ENCODE measurements around the gene PCNX1. TPM values are rescaled to one million over a fixed set of nuclear protein-coding genes. Genes with fewer than 3 reads are reported as not detected.
"Not testable (repeated sequence)": the region's sequence is repeated elsewhere in the genome, so short reads cannot be mapped to it uniquely, and the experiment has no call there.

The PCNX1 gene
- total RNA-seq, 8 experiments from 2014 or later: 17.2 to 79.9 (median 32.7) TPM

GRCh38 chr14:71137536-71138447 is 230.5 kb downstream of the PCNX1 start:
- ATAC-seq (replicated peaks in 6 of 8): no peak
- Histone ChIP-seq H3K4me3 (no peak overlapping the region), H3K4me1 (replicated peaks in 1 of 2) (peaks cover 0 to 3% of the 10 kb centered on the region in 2 donors), H3K27ac (no peak overlapping the region)
- in situ Hi-C loops (cut with MboI; ENCODE audit: low pct_unique_long_range_greater_than_20kb in 2 of 9, low sequenced_read_pairs in 9 of 9, unreplicated experiment in 9 of 9): loop anchor here in 7 of 9 experiments (10.0 to 25.0 kb wide), 4 partner anchors 175 to 625 kb away; partner anchors contain the start of gene SIPA1L1 (in 1 of the 7)
- 49 to 100% (median 81%) methylated on average over 1 to 3 of the region's 5 CpGs; no CpG with 5 or more reads in 1 of the 10 experiments for WGBS, 10 experiments

GRCh38 chr14:71138448-71139293 is 231.4 kb downstream of the PCNX1 start:
- in situ Hi-C loops (cut with MboI; ENCODE audit: low pct_unique_long_range_greater_than_20kb in 2 of 9, low sequenced_read_pairs in 9 of 9, unreplicated experiment in 9 of 9): loop anchor here in 7 of 9 experiments (10.0 to 25.0 kb wide), 4 partner anchors 174 to 624 kb away; partner anchors contain the start of gene SIPA1L1 (in 1 of the 7)
- 0 to 93% (median 44%) methylated on average over 1 to 7 of the region's 14 CpGs; no CpG with 5 or more reads in 2 of the 10 experiments for WGBS, 10 experiments
- no peak overlapping the region for H3K4me3 ChIP-seq
- no peak overlapping the region for H3K27ac ChIP-seq
- peak; percentile 61 to 95 (median 79) for ATAC-seq (replicated peaks in 6 of 8)
- peaks cover 0 to 9% of the 10 kb centered on the region in 2 donors for H3K4me1 ChIP-seq (replicated peaks in 1 of 2)

GRCh38 chr14:71139294-71139946 is 232.2 kb downstream of the PCNX1 start:
- Histone ChIP-seq H3K4me3 (no peak overlapping the region), H3K4me1 (replicated peaks in 1 of 2) (peaks cover 0 to 11% of the 10 kb centered on the region in 2 donors), H3K27ac (no peak overlapping the region)
- ATAC-seq (replicated peaks in 6 of 8): peak in 5 of 8 experiments; percentile 3 to 29 (median 26)
- in situ Hi-C loops (cut with MboI; ENCODE audit: low pct_unique_long_range_greater_than_20kb in 2 of 9, low sequenced_read_pairs in 9 of 9, unreplicated experiment in 9 of 9): loop anchor here in 7 of 9 experiments (10.0 to 25.0 kb wide), 4 partner anchors 173 to 623 kb away; partner anchors contain the start of gene SIPA1L1 (in 1 of the 7)
- WGBS, 10 experiments: 20 to 100% (median 81%) methylated on average over 1 to 21 of the region's 31 CpGs; no CpG with 5 or more reads in 3 of the 10 experiments

- ATAC-seq (replicated peaks in 6 of 8): no peak
- peaks cover 0 to 11% of the 10 kb centered on the region in 2 donors for H3K4me1 ChIP-seq (replicated peaks in 1 of 2)
- in situ Hi-C loops (cut with MboI; ENCODE audit: low pct_unique_long_range_greater_than_20kb in 2 of 9, low sequenced_read_pairs in 9 of 9, unreplicated experiment in 9 of 9): loop anchor here in 6 of 9 experiments (25.0 kb wide), 3 partner anchors 172 to 622 kb away; partner anchors contain the start of gene SIPA1L1 (in 1 of the 6)
- WGBS, 10 experiments: 80 to 100% (median 100%) methylated on average over 1 to 2 of the region's 2 CpGs; no CpG with 5 or more reads in 7 of the 10 experiments
- H3K27ac ChIP-seq: no peak overlapping the region
- H3K4me3 ChIP-seq: no peak overlapping the region
Measured at GRCh38 chr14:71140157-71140556, 232.9 kb downstream of the PCNX1 start.

- WGBS, 10 experiments: 29 to 100% (median 88%) methylated on average over 1 to 3 of the region's 4 CpGs; no CpG with 5 or more reads in 4 of the 10 experiments
- ATAC-seq (replicated peaks in 6 of 8): no peak
- H3K4me1 ChIP-seq (replicated peaks in 1 of 2): peaks cover 0 to 11% of the 10 kb centered on the region in 2 donors
- no peak overlapping the region for H3K27ac ChIP-seq
- H3K4me3 ChIP-seq: no peak overlapping the region
- in situ Hi-C loops (cut with MboI; ENCODE audit: low pct_unique_long_range_greater_than_20kb in 2 of 9, low sequenced_read_pairs in 9 of 9, unreplicated experiment in 9 of 9): loop anchor here in 6 of 9 experiments (25.0 kb wide), 3 partner anchors 170 to 620 kb away; partner anchors contain the start of gene SIPA1L1 (in 1 of the 6)
Measured at GRCh38 chr14:71141701-71142374, 234.6 kb downstream of the PCNX1 start.

- H3K27ac ChIP-seq: no peak overlapping the region
- WGBS, 10 experiments: 30 to 100% (median 95%) methylated on average over 2 to 3 of the region's 3 CpGs; no CpG with 5 or more reads in 2 of the 10 experiments
Measured at GRCh38 chr14:71142375-71143038, 235.2 kb downstream of the PCNX1 start.

GRCh38 chr14:71143381-71144290 is 236.4 kb downstream of the PCNX1 start:
- Histone ChIP-seq H3K27ac (no peak overlapping the region), H3K4me3 (no peak overlapping the region), H3K4me1 (replicated peaks in 1 of 2) (peaks cover 0 to 11% of the 10 kb centered on the region in 2 donors)
- in situ Hi-C loops (cut with MboI; ENCODE audit: low pct_unique_long_range_greater_than_20kb in 2 of 9, low sequenced_read_pairs in 9 of 9, unreplicated experiment in 9 of 9): loop anchor here in 6 of 9 experiments (25.0 kb wide), 3 partner anchors 169 to 619 kb away; partner anchors contain the start of gene SIPA1L1 (in 1 of the 6)
- WGBS, 10 experiments: 18 to 100% (median 63%) methylated on average over 1 to 7 of the region's 9 CpGs
- ATAC-seq (replicated peaks in 6 of 8): peak; percentile 66 to 91 (median 86)

More at GRCh38 chr14:71142375-71143038, 235.2 kb downstream of the PCNX1 start:
- Histone ChIP-seq H3K4me3 (no peak overlapping the region), H3K4me1 (replicated peaks in 1 of 2) (peaks cover 0 to 11% of the 10 kb centered on the region in 2 donors)
- in situ Hi-C loops (cut with MboI; ENCODE audit: low pct_unique_long_range_greater_than_20kb in 2 of 9, low sequenced_read_pairs in 9 of 9, unreplicated experiment in 9 of 9): loop anchor here in 6 of 9 experiments (25.0 kb wide), 3 partner anchors 170 to 620 kb away; partner anchors contain the start of gene SIPA1L1 (in 1 of the 6)
- no peak for ATAC-seq (replicated peaks in 6 of 8)

GRCh38 chr14:71147335-71147734 is 240.1 kb downstream of the PCNX1 start:
- not testable (repeated sequence) for H3K4me1 ChIP-seq (replicated peaks in 1 of 2); H3K4me3 ChIP-seq; H3K27ac ChIP-seq; ATAC-seq (replicated peaks in 6 of 8)
- 96 to 100% (median 100%) methylated on average over 1 to 5 of the region's 7 CpGs; no CpG with 5 or more reads in 6 of the 10 experiments for WGBS, 10 experiments
- in situ Hi-C loops (cut with MboI; ENCODE audit: low pct_unique_long_range_greater_than_20kb in 2 of 9, low sequenced_read_pairs in 9 of 9, unreplicated experiment in 9 of 9): loop anchor here in 6 of 9 experiments (25.0 kb wide), 3 partner anchors 165 to 615 kb away; partner anchors contain the start of gene SIPA1L1 (in 1 of the 6)

- WGBS, 10 experiments: 68 to 100% (median 83%) methylated on average over 1 to 3 of the region's 3 CpGs; no CpG with 5 or more reads in 5 of the 10 experiments
- H3K4me1 ChIP-seq (replicated peaks in 1 of 2): peaks cover 0 to 2% of the 10 kb centered on the region in 2 donors
- in situ Hi-C loops (cut with MboI; ENCODE audit: low pct_unique_long_range_greater_than_20kb in 2 of 9, low sequenced_read_pairs in 9 of 9, unreplicated experiment in 9 of 9): loop anchor here in 6 of 9 experiments (25.0 kb wide), 3 partner anchors 164 to 614 kb away; partner anchors contain the start of gene SIPA1L1 (in 1 of the 6)
- ATAC-seq (replicated peaks in 6 of 8): no peak
- no peak overlapping the region for H3K4me3 ChIP-seq
- no peak overlapping the region for H3K27ac ChIP-seq
Measured at GRCh38 chr14:71148627-71149026, 241.4 kb downstream of the PCNX1 start.

GRCh38 chr14:71150737-71151136 is 243.5 kb downstream of the PCNX1 start:
- in situ Hi-C loops (cut with MboI; ENCODE audit: low pct_unique_long_range_greater_than_20kb in 2 of 9, low sequenced_read_pairs in 9 of 9, unreplicated experiment in 9 of 9): loop anchor here in 1 of 9 experiments (25.0 kb wide), 1 partner anchor 162 kb away; the partner anchor contains the start of gene SIPA1L1
- no peak for ATAC-seq (replicated peaks in 6 of 8)
- 6 to 74% (median 32%) methylated on average over 1 to 5 of the region's 5 CpGs; no CpG with 5 or more reads in 1 of the 10 experiments for WGBS, 10 experiments
- Histone ChIP-seq H3K27ac (no peak overlapping the region), H3K4me3 (no peak overlapping the region), H3K4me1 (replicated peaks in 1 of 2) (no peaks in the 10 kb centered on the region)

Measured in motor neuron (in vitro differentiated cells).